ENCODE results near the gene KIFAP3. TPM values are rescaled to one million over a fixed set of nuclear protein-coding genes. Genes with fewer than 3 reads are reported as not detected.

The KIFAP3 gene
- total RNA-seq, 1 donor from 2014 or later = 7.7 TPM

DNA sequence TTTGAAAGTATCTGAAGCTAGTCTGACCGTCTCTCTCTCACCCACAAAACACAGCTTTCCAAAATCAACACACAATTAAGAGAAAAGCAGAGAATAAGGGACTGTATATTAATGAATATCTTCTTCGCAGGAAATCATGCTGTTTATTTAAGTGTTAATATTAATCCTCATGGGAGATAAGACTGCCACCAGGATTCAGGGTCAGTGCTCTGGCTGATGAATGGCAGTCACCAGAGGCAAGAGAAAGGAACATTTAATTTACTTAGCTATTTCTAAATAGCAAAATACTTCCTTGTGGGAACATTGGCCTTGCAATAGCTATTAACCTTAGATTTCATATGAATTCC is 183.0 kb downstream of the KIFAP3 start:
- Mint-ChIP-seq H3K27ac (no peak overlapping the region), H3K9me3 (no peaks in the 10 kb centered on the region), H3K27me3 (ENCODE audit: insufficient read depth, low read depth) (peaks cover 4% of the 10 kb centered on the region), H3K4me1 (peaks cover 22% of the 10 kb centered on the region), H3K4me3 (peak overlapping the region; percentile 1), H3K36me3 (peaks cover 7% of the 10 kb centered on the region)
- H3K27me3 ChIP-seq = no peaks in the 10 kb centered on the region
- H3K4me2 ChIP-seq = peak overlapping the region; percentile 93
- TF ChIP-seq EZH2 (IDR thresholded peaks at IDR 0.05) (no peak), EZH2phosphoT487 (IDR thresholded peaks at IDR 0.05) (no peak)
- TF ChIP-seq, protein P1, sequence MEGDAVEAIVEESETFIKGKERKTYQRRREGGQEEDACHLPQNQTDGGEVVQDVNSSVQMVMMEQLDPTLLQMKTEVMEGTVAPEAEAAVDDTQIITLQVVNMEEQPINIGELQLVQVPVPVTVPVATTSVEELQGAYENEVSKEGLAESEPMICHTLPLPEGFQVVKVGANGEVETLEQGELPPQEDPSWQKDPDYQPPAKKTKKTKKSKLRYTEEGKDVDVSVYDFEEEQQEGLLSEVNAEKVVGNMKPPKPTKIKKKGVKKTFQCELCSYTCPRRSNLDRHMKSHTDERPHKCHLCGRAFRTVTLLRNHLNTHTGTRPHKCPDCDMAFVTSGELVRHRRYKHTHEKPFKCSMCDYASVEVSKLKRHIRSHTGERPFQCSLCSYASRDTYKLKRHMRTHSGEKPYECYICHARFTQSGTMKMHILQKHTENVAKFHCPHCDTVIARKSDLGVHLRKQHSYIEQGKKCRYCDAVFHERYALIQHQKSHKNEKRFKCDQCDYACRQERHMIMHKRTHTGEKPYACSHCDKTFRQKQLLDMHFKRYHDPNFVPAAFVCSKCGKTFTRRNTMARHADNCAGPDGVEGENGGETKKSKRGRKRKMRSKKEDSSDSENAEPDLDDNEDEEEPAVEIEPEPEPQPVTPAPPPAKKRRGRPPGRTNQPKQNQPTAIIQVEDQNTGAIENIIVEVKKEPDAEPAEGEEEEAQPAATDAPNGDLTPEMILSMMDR (IDR thresholded peaks at IDR 0.05) = no peak
- DNase-seq (ENCODE audit: low spot score) = no peak
- no peaks in the 10 kb centered on the region for H3F3A ChIP-seq (ENCODE audit: low read depth)
- H4K20me1 ChIP-seq (ENCODE audit: low read depth) = peaks cover 23% of the 10 kb centered on the region
- H2AFZ ChIP-seq (replicated peaks) = no peak overlapping the region
- H3K9me3 ChIP-seq (ENCODE audit: low read depth) = no peaks in the 10 kb centered on the region
- peaks cover 4% of the 10 kb centered on the region for H3K36me3 ChIP-seq
- H3K4me1 ChIP-seq = peaks cover 12% of the 10 kb centered on the region
- no peak overlapping the region for H3K4me3 ChIP-seq
- H3K27ac ChIP-seq = no peak overlapping the region
- no peak overlapping the region for H3K9ac ChIP-seq
- peaks cover 46% of the 10 kb centered on the region for H3K79me2 ChIP-seq (ENCODE audit: low read depth)

DNA sequence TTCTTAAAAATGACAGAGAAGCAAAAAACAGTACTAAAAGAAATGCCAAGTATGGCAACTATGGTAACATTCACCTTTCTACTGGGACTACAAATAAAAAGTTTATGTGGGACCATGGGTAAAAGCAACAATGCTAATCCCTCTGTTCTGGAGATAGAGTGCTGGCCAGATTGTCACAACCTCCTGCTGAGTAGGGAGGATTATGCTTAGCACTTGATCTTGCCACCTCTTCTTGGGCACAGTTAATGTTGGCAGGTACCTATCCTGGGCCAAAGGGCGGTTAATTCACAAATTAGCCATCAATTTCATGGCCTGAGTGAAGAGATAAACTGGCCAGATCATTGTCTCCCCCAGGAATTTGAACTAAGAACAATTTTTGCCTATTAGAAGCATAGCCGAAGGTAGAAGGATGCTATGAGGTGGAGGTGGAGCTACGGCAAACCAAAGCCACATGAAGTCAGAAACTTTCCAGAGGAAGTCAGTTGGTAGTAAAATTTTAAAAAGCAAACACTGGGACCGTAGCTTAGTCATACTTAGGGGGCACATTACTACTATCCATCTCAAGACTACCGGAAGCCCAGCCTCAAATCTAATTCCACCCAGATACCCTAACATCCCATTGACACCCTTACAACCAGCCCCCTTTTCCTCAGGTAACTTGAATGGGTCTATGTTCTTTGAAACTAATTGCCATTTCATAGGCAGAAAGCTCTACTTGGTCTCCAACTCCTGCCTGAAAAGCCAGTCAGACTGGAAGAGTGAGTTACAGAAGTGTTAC is 183.5 kb downstream of the KIFAP3 start:
- Histone ChIP-seq H3K79me2 (ENCODE audit: low read depth) (peaks cover 46% of the 10 kb centered on the region), H3K4me1 (peaks cover 12% of the 10 kb centered on the region), H3F3A (ENCODE audit: low read depth) (no peaks in the 10 kb centered on the region), H3K9me3 (ENCODE audit: low read depth) (no peaks in the 10 kb centered on the region), H3K4me2 (no peak overlapping the region), H3K4me3 (no peak overlapping the region), H4K20me1 (ENCODE audit: low read depth) (peaks cover 23% of the 10 kb centered on the region), H3K27ac (no peak overlapping the region), H3K36me3 (peaks cover 4% of the 10 kb centered on the region), H2AFZ (replicated peaks) (no peak overlapping the region), H3K27me3 (no peaks in the 10 kb centered on the region), H3K9ac (no peak overlapping the region)
- peak overlapping the region; percentile 1 for H3K4me3 Mint-ChIP-seq
- no peak overlapping the region for H3K27ac Mint-ChIP-seq
- no peak for TF ChIP-seq EZH2phosphoT487 (IDR thresholded peaks at IDR 0.05)
- TF ChIP-seq, protein P1 (IDR thresholded peaks at IDR 0.05) = no peak
- peaks cover 4% of the 10 kb centered on the region for H3K27me3 Mint-ChIP-seq (ENCODE audit: insufficient read depth, low read depth)
- no peak for DNase-seq (ENCODE audit: low spot score)
- H3K4me1 Mint-ChIP-seq = peaks cover 22% of the 10 kb centered on the region
- H3K36me3 Mint-ChIP-seq = peaks cover 8% of the 10 kb centered on the region
- no peaks in the 10 kb centered on the region for H3K9me3 Mint-ChIP-seq

- no peaks in the 10 kb centered on the region for H3K27me3 ChIP-seq
- peaks cover 46% of the 10 kb centered on the region for H3K79me2 ChIP-seq (ENCODE audit: low read depth)
- H3F3A ChIP-seq (ENCODE audit: low read depth) = no peaks in the 10 kb centered on the region
- TF ChIP-seq, protein P1 (IDR thresholded peaks at IDR 0.05) = no peak
- TF ChIP-seq EZH2 (IDR thresholded peaks at IDR 0.05) (no peak), EZH2phosphoT487 (IDR thresholded peaks at IDR 0.05) (no peak)
- H3K36me3 ChIP-seq = peaks cover 4% of the 10 kb centered on the region
- no peak overlapping the region for H2AFZ ChIP-seq (replicated peaks)
- H3K4me1 ChIP-seq = peaks cover 12% of the 10 kb centered on the region
- H3K9me3 Mint-ChIP-seq = no peaks in the 10 kb centered on the region
- H3K9ac ChIP-seq = no peak overlapping the region
- H3K4me1 Mint-ChIP-seq = peaks cover 22% of the 10 kb centered on the region
- no peak overlapping the region for H3K4me3 Mint-ChIP-seq
- no peak overlapping the region for H3K4me2 ChIP-seq
- no peak overlapping the region for H3K27ac ChIP-seq
- H4K20me1 ChIP-seq (ENCODE audit: low read depth) = peaks cover 23% of the 10 kb centered on the region
- H3K36me3 Mint-ChIP-seq = peaks cover 12% of the 10 kb centered on the region
- no peak overlapping the region for H3K4me3 ChIP-seq
- no peak for DNase-seq (ENCODE audit: low spot score)
- H3K27ac Mint-ChIP-seq = no peak overlapping the region
- H3K9me3 ChIP-seq (ENCODE audit: low read depth) = no peaks in the 10 kb centered on the region
- peaks cover 4% of the 10 kb centered on the region for H3K27me3 Mint-ChIP-seq (ENCODE audit: insufficient read depth, low read depth)
Measured at GRCh38 chr1:169889871-169890270, 184.6 kb downstream of the KIFAP3 start.

Data from neural progenitor cell (in vitro differentiated cells).